Activated CD8-positive, alpha-beta memory T cell treated with anti-CD3 and anti-CD28 coated beads for 1 hour (primary cell): Measurements from ENCODE around the gene PACRG.

Experiments used
- DNase-seq, 2 donors: peaks; one replicate each; pipeline ENCODE4 v3.0.0-alpha.2; 2020; ENCODE audit warnings: low read depth in 1 of 2; ENCODE audit errors: extremely low read depth in 1 of 2

Gene PACRG

DNA sequence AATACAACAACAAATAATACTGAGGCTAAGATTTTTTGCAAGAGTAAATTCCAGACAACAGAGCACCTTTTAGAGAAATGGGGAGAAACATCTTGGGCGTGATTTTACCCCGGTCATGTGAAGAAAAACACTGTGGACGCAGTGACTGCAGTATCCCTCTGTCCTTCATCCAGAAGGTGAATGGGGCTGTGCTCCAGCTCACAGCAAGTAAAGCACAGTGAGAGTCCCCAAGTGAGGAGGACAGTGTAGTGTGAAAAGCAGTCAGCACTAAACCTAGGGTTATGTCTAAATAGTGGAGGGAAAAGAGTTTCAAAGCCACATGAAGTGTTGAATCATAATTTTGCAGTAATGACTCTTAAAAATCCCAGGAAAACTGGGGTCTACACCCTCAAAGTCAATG is 338.4 kb downstream of the PACRG start:
- no peak for DNase-seq

DNA sequence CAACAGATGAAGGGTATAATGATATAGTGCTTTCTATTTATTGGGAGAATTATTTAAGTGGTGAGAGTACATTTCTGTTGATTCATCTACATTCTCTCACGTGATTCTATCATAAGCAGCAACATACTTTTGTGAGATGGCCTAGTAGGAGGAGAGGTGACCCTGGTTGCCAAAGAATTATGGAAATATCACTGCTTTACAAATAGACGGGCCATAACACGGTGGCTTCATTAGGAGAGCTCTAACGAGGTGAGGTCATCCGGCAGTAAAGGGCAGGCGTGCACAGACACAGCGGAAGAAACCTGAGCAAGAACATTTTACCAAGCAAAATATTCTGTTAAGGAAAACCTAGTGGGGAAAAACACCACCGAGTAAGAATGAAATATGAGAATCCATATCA is 349.4 kb downstream of the PACRG start:
- DNase-seq: no peak

DNA sequence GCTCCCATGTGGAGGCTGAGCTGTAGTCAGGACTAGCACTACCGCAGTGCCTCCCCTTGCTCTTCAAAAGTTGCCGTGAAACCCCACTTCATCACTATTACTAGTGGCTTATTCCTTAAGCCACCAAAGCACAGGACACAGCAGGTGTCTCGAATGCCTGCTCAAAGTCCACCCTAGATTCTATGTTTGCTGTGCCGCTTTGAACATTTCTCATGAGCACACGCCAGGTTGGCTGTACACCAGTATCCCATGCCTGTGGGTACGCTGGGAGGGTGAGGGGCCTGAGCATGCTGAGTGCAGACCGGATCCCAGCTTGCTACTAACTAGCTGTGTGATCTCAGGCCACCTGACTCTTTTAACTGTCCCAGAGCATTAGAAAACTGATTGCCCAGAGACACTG is 350.9 kb downstream of the PACRG start:
- no peak for DNase-seq

DNA sequence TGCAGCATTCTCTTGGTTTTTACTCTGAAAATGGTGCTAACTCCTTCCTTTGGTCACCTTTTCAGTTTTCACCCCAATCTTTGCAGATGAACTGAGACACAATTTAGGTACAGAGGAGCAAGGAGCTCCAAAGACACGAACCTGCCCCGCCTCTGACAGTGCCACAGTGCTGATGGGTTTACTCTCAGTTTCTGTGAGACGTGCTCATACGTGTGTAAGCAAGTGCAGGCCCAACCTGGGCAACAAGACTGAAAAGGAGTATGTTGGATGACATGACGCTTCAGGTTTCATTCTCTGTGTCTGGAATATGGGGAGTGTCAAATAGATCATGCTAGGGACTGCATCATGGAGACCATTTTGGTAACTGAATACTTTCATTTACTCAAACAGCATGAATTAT is 352.5 kb downstream of the PACRG start:
- DNase-seq: no peak

DNA sequence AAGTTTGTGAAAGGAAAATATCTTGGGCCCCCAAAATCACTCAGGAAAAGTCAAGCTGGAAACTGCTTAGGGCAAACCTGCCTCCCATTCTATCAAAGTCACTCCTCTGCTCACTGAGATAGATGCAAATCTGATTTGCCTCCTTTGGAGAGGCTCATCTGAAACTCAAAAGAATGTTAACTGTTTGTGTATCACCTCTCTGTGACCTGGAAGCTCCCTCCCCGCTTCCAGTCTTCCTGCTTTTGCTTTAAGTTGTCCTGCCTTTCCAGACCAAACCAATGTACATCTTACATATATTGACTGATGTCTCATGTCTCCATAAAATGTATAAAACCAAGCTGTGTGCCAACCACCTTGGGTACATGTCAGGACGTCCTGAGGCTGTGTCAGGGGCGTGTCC is 355.4 kb downstream of the PACRG start:
- DNase-seq: no peak

DNA sequence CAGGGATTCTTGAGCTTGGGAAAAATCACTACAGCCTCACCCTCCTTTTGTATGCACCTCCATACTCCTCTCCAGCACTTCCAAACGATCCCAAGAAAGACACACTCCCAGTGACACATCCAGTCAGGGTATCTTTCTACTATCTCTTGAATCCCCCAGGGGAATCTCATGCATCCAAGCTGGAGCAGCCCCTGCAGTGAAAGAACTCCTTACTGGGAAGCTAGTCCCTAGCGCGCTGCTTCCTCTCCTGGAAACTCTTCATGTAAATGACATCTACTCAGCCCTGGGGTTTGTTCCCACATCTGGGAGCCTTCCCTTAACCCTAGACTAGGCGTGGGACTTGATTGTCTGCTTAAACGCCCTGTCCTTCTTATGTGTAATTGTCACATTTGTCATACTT is 357.7 kb downstream of the PACRG start:
- DNase-seq: no peak

DNA sequence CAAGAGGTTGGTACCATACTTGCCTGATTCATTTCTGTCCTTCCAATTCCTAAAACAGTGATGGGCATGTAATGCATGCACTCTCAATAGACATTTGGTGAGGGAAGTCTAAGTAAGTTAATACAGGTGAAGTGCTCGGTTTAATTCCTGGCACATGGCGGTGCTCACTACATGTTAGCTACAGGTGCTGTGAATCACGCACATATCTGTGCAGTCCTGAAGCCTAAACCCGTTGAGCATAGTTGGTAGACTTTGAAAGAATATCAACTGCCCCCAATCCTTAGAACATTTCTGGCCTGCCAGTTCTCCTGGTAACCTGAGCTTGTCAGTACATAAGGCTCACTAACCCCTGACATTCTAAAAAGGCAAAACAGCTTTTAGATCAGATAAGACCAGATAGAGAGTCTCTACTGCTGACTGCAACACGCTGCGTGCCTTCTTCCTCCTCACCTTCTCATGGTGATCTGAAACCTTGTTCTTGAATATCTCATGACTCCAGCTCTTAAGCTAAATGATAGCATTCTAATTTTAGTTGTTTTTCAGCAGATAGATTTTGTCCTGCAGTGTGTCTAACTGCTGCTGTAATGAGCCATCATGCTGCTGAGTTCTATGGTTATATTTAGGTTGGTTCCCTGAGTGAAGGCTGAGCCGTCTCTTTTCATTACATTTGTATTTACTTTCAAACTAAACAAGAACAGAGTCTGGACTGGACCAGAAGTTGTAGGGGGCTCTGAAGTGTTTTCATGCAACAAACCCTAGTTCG is 358.3 kb downstream of the PACRG start:
- DNase-seq: no peak

DNA sequence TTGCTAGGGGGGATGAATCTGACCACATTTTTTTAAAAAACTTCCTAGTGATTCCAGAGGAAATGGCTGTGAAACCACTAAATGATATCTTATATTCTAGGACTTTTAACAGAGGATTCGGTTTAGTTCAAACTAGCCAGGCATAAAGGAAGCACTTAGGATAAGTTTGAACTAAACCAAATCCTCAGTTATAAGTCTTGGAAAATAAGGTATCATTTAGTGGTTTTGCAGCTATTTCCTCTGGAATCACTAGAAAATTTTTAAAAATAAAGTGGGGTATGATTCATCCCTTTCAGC is 358.8 kb downstream of the PACRG start:
- DNase-seq: no peak

DNA sequence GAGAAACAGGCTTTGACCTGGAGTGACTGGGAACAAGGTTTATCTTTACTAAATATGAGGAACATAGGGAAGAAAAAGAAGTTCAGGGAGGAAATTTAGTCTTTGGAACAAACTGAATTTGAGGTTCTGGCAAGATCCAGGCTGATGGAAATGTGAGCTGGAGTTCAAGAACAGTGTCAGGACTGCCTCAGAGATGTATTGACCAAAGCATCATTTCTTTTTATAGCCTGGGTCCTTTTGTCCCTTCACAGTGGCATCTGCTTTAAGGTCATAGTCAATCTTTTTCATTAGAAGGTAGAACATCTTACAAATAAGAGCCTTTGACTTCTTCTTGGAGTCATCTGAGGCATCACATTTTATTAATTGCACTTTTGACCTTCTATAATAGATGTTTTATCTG is 360.2 kb downstream of the PACRG start:
- no peak for DNase-seq

DNA sequence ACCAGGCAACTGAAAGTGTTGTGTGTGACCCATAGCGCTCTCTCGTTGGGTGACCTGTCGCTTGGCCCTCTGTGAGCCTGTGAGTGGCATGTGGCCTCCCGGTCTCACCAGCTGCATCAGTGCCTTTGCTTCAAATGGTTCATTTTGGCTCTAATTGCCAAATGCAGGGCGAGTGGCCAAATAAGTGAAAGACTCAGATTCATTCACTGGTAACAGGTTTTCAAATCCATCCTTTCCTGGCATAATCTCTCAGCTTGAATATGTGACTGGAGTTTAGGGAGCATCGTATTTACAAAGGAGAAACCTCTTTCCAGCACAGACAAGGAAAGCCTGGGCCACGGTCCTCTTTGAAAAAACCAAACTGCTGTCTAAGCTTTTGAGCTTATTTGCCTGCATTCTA is 365.1 kb downstream of the PACRG start:
- DNase-seq: no peak

DNA sequence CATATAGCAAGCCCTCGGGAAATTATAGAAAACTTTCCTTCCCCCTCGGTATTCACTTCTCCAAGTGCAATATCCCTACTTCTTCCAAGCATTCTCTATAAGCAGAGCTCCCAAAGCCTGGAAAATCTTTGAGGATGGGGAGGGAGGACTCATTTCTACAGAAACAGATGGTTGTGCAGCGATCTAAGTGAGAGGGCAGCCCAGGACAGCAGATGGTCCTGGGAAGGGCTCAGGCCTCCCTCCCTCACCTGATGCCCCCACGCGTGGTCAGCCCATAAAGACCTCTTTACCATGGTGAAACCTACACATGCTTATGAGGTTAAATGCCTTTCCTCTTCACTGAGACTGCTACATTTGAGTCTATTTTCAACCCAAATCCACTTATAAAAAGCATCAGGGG is 367.1 kb downstream of the PACRG start:
- no peak for DNase-seq

DNA sequence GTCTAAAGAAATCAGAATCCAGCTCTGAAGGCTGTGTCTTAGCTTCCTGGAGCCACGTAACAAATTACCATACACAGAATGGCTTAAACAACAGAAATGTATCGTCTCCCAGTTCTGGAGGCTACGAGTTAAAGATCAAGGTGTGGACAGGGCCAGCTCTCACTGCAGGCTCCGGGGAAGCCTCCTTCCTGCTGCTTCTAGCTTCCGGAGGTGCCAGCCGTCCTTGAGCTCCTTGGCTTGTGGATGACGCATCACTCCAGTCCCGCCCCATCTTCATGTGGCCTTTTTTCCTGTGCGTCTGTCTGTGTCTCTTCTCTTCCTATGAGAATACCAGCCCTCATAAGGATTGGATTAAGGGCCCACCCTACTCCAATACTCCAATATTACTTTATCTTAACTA is 367.6 kb downstream of the PACRG start:
- DNase-seq: no peak

DNA sequence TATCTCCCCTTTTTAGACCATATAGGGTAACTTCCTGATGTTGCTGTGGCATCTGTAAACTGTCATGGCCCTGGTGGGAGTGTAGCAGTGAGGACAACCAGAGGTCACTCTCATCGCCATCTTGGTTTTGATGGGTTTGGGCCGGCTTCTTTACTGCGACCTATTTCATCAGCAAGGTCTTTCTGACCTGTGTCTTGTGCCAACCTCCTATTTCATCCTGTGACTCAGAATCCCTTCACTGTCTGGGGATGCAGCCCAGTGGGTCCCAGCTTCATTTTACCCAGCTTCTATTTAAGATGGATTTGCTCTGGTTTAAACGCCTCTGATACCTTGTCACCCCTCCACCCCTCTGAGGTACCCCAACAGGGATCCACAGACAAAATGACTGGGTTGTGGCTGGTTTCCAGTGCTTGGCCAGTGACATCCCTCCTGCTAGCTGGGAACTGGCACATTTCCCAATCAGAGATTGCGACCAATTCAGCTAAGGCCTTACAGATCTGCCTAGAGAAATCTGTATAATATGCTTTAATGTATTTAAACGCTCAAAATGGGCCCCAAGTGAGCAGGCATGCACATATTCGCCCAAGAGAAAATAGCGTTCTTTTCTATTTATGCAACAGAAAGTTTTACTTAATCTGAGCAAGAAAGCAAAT is 371.2 kb downstream of the PACRG start:
- DNase-seq: no peak

DNA sequence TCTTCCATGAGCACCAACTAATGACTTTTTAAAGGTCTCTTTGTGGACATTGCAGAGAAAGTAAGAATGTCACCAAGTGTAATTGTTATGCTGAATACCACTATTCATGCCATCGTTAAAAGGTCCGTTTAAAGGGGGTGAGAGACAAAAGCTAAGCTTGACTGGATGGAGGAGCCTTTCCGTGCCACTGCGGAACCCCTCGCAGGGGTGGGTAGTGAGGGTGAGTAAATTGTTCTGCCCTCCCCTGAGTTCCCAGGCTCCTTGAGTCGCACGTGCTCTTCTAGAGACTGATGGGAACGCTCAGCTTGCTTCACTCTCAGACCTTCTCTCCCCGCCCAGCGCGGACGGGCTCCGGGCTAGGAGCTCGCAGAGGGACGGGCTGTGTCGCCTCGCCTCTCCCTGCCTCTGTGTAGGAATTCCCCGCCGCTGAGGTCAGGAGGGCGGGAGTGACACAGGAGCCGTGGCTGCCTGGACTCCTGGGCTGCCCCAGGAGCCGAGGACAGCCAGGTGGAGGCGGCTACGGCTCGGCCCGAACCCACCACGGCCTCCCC is 371.9 kb downstream of the PACRG start:
- DNase-seq: no peak

DNA sequence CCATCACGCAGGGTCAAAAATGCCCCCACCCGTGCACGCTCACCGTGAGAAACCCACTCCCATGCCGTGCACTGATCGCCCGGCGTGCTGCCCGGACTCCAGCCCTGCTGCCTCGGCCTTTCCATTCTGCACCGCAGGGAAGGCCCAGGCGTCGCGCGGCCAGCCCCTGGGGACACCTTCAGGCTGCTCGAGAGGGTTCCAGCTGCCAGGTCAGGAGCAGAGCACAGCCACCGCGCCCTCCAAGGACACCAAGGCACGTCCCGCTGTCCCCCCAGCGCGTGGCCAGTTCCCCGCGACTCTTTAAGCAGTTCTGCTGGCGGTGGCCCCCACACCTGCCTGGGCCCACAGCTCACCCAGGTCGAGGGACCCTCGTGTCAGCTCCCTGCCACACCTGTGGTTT is 372.5 kb downstream of the PACRG start:
- no peak for DNase-seq

DNA sequence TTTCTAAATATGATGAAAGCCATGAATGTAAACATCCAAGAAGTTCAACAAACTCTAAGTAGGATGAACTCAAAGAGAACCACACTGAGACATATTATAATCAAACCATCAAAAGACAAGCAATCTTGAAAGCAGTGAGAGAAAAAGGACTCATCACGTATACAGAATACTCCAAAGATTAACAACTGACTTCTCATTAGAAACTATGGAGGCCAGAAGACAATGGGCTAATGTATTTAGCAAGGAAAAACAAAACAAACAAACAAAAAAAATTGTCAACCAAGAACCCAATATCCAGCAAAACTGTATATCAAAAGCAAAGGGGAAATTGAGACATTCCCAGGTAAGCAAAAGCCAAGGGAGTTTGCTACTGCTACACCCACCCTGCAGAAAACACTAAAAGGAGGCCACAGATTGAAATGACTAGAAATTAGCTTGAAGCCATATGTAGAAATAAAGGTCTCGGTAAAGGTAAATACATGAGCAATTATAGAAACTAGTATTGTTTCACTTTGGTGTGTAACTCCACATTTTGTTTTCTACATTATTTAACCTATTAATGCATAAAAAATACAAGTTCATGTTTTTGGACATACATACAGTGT is 385.7 kb downstream of the PACRG start:
- DNase-seq: no peak

DNA sequence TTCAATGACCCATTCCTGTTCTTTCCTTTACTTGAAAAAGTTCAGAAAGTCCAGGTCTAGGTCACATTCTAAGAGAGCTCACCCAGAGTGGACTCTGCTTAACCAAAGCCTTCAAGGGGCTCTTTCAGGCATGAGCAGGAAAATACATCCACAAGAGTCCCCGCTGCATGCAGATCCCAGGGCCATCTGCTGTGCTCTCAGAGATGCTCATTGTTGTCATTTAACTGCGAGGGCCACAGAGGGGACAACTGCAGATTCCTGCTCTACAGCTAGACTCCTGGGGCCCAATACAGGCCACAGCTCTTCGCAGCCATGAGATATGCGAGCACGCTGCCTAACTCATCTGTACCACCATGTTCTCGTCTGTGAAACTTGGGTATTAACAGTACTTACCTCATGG is 391.2 kb downstream of the PACRG start:
- no peak for DNase-seq

DNA sequence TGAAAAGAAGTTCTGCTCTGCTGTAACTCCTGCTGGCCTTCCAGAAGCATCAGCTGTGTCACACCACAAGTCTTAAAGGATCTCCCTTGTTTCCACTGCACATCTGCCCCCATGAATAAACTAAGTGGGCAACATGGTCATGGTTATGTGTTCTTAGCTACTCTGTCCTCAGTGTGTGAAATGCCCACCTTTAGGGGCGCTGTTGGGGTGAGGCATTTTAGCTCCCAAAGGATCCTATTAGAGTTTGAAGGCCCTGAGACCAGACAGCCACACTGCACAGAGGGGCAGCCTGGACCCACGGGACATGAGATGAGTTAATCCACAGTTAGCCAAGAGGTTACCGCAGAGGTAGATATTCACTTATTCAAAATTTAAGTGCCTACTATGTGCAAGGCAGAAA is 392.4 kb downstream of the PACRG start:
- DNase-seq: no peak

DNA sequence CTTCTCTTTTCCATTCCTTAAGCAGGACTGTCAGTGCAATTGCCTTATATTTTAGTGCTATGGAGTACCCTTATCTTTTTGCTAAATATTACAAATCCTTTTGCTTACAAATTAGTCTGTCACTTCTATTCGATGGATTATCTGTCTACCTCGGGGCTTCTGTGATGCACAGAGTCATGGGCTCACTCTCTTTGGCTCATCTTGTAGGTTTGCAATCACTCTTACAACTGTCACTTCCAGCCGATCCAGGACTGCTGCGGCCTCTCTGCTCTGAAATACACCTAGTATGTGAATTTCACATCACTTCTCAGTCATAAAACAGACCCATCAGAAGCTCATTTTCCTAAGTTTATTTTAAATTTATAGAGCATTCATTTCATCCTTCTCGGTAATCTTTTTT is 393.5 kb downstream of the PACRG start:
- no peak for DNase-seq

DNA sequence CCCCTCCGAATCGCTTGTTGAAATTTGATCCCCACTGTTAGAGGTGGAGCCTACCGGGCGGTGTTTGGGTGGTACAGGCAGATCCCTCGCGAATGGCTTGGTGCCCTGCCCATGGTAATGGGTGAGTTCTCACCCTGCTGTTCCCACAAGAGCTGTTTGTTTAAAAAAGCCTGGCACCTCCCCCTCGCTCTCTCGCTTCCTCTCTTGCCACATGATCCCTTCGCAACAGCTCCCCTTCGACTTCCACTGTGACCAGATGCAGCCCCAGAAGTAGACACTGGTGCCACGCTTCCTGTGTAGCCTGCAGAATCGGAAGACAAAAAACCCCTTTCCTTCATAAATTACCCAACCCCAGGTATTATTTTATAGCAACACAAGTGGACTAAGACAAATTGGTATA is 394.6 kb downstream of the PACRG start:
- DNase-seq: no peak

DNA sequence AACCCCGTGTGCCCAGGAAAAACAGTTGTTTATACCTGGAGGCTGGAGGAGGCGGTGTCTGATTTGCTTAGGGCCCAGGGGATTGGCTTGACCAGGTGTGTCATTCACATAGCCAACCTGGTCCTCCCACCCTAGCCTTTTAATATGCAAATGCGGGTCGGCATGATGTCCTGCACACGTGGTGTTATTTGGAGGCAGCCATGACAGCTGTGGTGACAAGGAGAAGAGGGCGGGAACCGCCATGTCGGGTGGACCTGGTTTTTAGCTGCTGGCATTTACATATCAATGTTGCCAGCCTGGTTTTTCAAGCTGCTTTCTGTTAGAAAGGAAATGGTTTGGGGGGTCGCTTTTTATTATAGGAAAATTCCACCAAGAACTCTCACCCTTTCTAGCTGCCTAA is 395.3 kb downstream of the PACRG start:
- no peak for DNase-seq

DNA sequence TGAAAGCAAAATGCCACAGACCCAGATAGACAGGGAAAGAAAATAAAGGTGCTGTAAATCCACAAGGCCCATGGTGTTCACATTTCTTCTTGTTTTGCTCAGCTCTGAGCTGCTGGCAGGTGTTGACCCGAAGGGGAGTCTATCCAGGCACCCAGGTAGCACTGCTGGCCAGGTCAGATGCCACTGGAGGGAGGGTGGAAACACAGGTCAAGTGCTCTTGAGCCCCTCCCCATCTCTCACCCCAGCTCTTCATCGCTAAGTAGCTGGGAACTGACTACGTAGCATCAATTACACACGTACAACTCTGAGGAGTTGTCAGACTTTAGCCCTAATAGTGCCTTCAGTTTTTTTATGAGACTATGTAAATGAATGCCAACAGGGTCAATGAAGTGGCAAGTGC is 399.0 kb downstream of the PACRG start:
- no peak for DNase-seq
